Mesendoderm (in vitro differentiated cells): ENCODE results near the gene DCUN1D2.

Experiments
- DNase-seq: peaks from one replicate; pipeline ENCODE4 v3.0.0; 2013
- H2AK5ac ChIP-seq: 2 replicates; pipeline ENCODE4 v1.6.1; 2013; ENCODE audit warnings: low read length, inconsistent platforms
- H2BK120ac ChIP-seq: 2 replicates; pipeline ENCODE4 v1.6.1; 2013; ENCODE audit warnings: low read depth, mild to moderate bottlenecking, low read length, moderate library complexity, mixed read lengths
- H2BK15ac ChIP-seq: replicated peaks from 2 replicates; pipeline ENCODE4 v1.6.1; 2013; ENCODE audit warnings: low read depth, mild to moderate bottlenecking, moderate library complexity
- H2BK5ac ChIP-seq: 2 replicates; pipeline ENCODE4 v1.6.1; 2013; ENCODE audit warnings: low read length, inconsistent platforms
- H3K18ac ChIP-seq: 2 replicates; pipeline ENCODE4 v1.6.1; 2013; ENCODE audit warnings: mild to moderate bottlenecking, low read length, mixed read lengths
- H3K23ac ChIP-seq: one replicate; pipeline ENCODE4 v1.6.1; 2013; ENCODE audit warnings: low read length
- H3K27ac ChIP-seq: 2 replicates; pipeline ENCODE4 v1.5.1; 2013; ENCODE audit warnings: low read depth, mild to moderate bottlenecking, inconsistent platforms, low read length, moderate library complexity
- H3K27me3 ChIP-seq: 2 replicates; pipeline ENCODE4 v1.6.1; 2013; ENCODE audit warnings: low read length, control low read depth, mild to moderate bottlenecking, inconsistent platforms; ENCODE audit not compliant: insufficient read depth, poor library complexity
- H3K36me3 ChIP-seq: 2 replicates; pipeline ENCODE4 v1.6.1; 2013; ENCODE audit warnings: low read length, inconsistent platforms; ENCODE audit not compliant: control insufficient read depth, insufficient read depth
- H3K4ac ChIP-seq: one replicate; pipeline ENCODE4 v1.6.1; 2013; ENCODE audit warnings: low read depth, mild to moderate bottlenecking, low read length, moderate library complexity
- H3K4me1 ChIP-seq: 2 replicates; pipeline ENCODE4 v1.6.1; 2013; ENCODE audit warnings: low read depth, low read length, inconsistent platforms; ENCODE audit not compliant: control insufficient read depth
- H3K4me2 ChIP-seq: 2 replicates; pipeline ENCODE4 v1.6.1; 2013; ENCODE audit warnings: low read length
- H3K4me3 ChIP-seq: 2 replicates; pipeline ENCODE4 v1.5.1; 2013; ENCODE audit warnings: mild to moderate bottlenecking, low read length
- H3K56ac ChIP-seq: one replicate; pipeline ENCODE4 v1.6.1; 2013; ENCODE audit warnings: low read length
- H3K79me1 ChIP-seq: 2 replicates; pipeline ENCODE4 v1.6.1; 2013; ENCODE audit warnings: low read length, inconsistent platforms
- H3K79me2 ChIP-seq: 2 replicates; pipeline ENCODE4 v1.6.1; 2013; ENCODE audit warnings: mild to moderate bottlenecking, low read length; ENCODE audit not compliant: control insufficient read depth, insufficient read depth
- H3K9ac ChIP-seq: 2 replicates; pipeline ENCODE4 v1.6.1; 2013; ENCODE audit warnings: low read length, inconsistent platforms
- H4K5ac ChIP-seq: one replicate; pipeline ENCODE4 v1.6.1; 2013; ENCODE audit warnings: low read length
- H4K8ac ChIP-seq: one replicate; pipeline ENCODE4 v1.6.1; 2013; ENCODE audit warnings: low read depth, mild to moderate bottlenecking, control low read depth, low read length, moderate library complexity
- WGBS: extraction: QIAGEN DNeasy Blood & Tissue Kit; methylation state at CpG from one replicate; pipeline ENCODE4 v1.1.7; 2013; ENCODE audit warnings: low lambda C conversion rate, missing lambda C conversion rate; ENCODE audit not compliant: insufficient coverage; ENCODE audit errors: extremely low coverage; 5-methylcytosine and 5-hydroxymethylcytosine counted together

The DCUN1D2 gene

GRCh38 chr13:113476811-113477210 is 13.7 kb downstream of the DCUN1D2 start:
- Histone ChIP-seq H3K36me3 (peaks cover 10% of the 10 kb centered on the region), H3K79me1 (peaks cover 5% of the 10 kb centered on the region), H3K9ac (no peak overlapping the region), H4K8ac (no peak overlapping the region), H3K23ac (no peak overlapping the region), H2BK15ac (no peak overlapping the region), H3K18ac (no peak overlapping the region), H4K5ac (no peak overlapping the region), H3K27me3 (no peaks in the 10 kb centered on the region), H3K27ac (no peak overlapping the region), H3K4me3 (no peak overlapping the region), H2BK120ac (no peak overlapping the region), H3K4me2 (no peak overlapping the region), H3K56ac (no peak overlapping the region), H2AK5ac (no peak overlapping the region), H3K79me2 (no peaks in the 10 kb centered on the region), H3K4ac (no peak overlapping the region), H3K4me1 (no peaks in the 10 kb centered on the region), H2BK5ac (no peak overlapping the region)
- WGBS: no CpG with 5 or more reads among the region's 7 CpGs
- DNase-seq: no peak

GRCh38 chr13:113475911-113476310 is 14.6 kb downstream of the DCUN1D2 start:
- H3K18ac ChIP-seq: no peak overlapping the region
- no peak overlapping the region for H3K4me3 ChIP-seq
- no peak overlapping the region for H4K5ac ChIP-seq
- H3K56ac ChIP-seq: no peak overlapping the region
- no peak overlapping the region for H4K8ac ChIP-seq
- H3K4ac ChIP-seq: no peak overlapping the region
- H3K79me2 ChIP-seq: no peaks in the 10 kb centered on the region
- H3K36me3 ChIP-seq: peaks cover 10% of the 10 kb centered on the region
- H3K23ac ChIP-seq: no peak overlapping the region
- peaks cover 5% of the 10 kb centered on the region for H3K79me1 ChIP-seq
- no peak overlapping the region for H3K4me2 ChIP-seq
- H2BK15ac ChIP-seq: no peak overlapping the region
- H3K27me3 ChIP-seq: no peaks in the 10 kb centered on the region
- H2BK120ac ChIP-seq: no peak overlapping the region
- no peak overlapping the region for H3K9ac ChIP-seq
- no peak overlapping the region for H2BK5ac ChIP-seq
- no peak overlapping the region for H2AK5ac ChIP-seq
- H3K27ac ChIP-seq: no peak overlapping the region
- H3K4me1 ChIP-seq: no peaks in the 10 kb centered on the region
- DNase-seq: no peak
- WGBS: no CpG with 5 or more reads among the region's 12 CpGs

GRCh38 chr13:113475280-113475679 is 15.2 kb downstream of the DCUN1D2 start:
- Histone ChIP-seq H2BK15ac (no peak overlapping the region), H3K9ac (no peak overlapping the region), H3K4me1 (no peaks in the 10 kb centered on the region), H2AK5ac (no peak overlapping the region), H3K79me1 (peaks cover 5% of the 10 kb centered on the region), H3K79me2 (no peaks in the 10 kb centered on the region), H3K4me3 (no peak overlapping the region), H3K36me3 (peaks cover 10% of the 10 kb centered on the region), H3K4ac (no peak overlapping the region), H4K8ac (no peak overlapping the region), H3K4me2 (no peak overlapping the region), H2BK5ac (no peak overlapping the region), H3K27ac (no peak overlapping the region), H3K27me3 (no peaks in the 10 kb centered on the region), H3K23ac (no peak overlapping the region), H3K18ac (no peak overlapping the region), H3K56ac (no peak overlapping the region), H2BK120ac (no peak overlapping the region), H4K5ac (no peak overlapping the region)
- DNase-seq: no peak
- no CpG with 5 or more reads among the region's 11 CpGs for WGBS

GRCh38 chr13:113474179-113474578 is 16.3 kb downstream of the DCUN1D2 start:
- Histone ChIP-seq H2BK15ac (no peak overlapping the region), H3K79me1 (peaks cover 3% of the 10 kb centered on the region), H2AK5ac (no peak overlapping the region), H3K4me2 (no peak overlapping the region), H4K8ac (no peak overlapping the region), H3K4ac (no peak overlapping the region), H3K4me3 (no peak overlapping the region), H3K79me2 (no peaks in the 10 kb centered on the region), H4K5ac (no peak overlapping the region), H3K27ac (no peak overlapping the region), H3K9ac (no peak overlapping the region), H3K23ac (no peak overlapping the region), H3K18ac (no peak overlapping the region), H3K4me1 (no peaks in the 10 kb centered on the region), H2BK120ac (no peak overlapping the region), H3K36me3 (peaks cover 8% of the 10 kb centered on the region), H3K27me3 (no peaks in the 10 kb centered on the region), H3K56ac (no peak overlapping the region), H2BK5ac (no peak overlapping the region)
- peak; percentile 56 for DNase-seq
- WGBS: no CpG with 5 or more reads among the region's 10 CpGs

- H3K23ac ChIP-seq: no peak overlapping the region
- H3K27me3 ChIP-seq: no peaks in the 10 kb centered on the region
- H3K56ac ChIP-seq: no peak overlapping the region
- H3K36me3 ChIP-seq: peaks cover 8% of the 10 kb centered on the region
- no peak overlapping the region for H2BK5ac ChIP-seq
- no peak overlapping the region for H4K5ac ChIP-seq
- H2AK5ac ChIP-seq: no peak overlapping the region
- H3K4me1 ChIP-seq: no peaks in the 10 kb centered on the region
- WGBS: no CpG with 5 or more reads among the region's 28 CpGs
- H2BK15ac ChIP-seq: no peak overlapping the region
- peaks cover 7% of the 10 kb centered on the region for H3K79me1 ChIP-seq
- no peak overlapping the region for H3K4me3 ChIP-seq
- no peak overlapping the region for H3K18ac ChIP-seq
- H3K79me2 ChIP-seq: peaks cover 2% of the 10 kb centered on the region
- H3K27ac ChIP-seq: no peak overlapping the region
- no peak overlapping the region for H3K9ac ChIP-seq
- H2BK120ac ChIP-seq: no peak overlapping the region
- H3K4me2 ChIP-seq: no peak overlapping the region
- H4K8ac ChIP-seq: no peak overlapping the region
- no peak overlapping the region for H3K4ac ChIP-seq
- DNase-seq: no peak
Measured at GRCh38 chr13:113472355-113473025, 18.0 kb downstream of the DCUN1D2 start.

- no CpG with 5 or more reads among the region's 11 CpGs for WGBS
- no peak overlapping the region for H3K56ac ChIP-seq
- H3K23ac ChIP-seq: no peak overlapping the region
- H3K18ac ChIP-seq: no peak overlapping the region
- H3K4me2 ChIP-seq: no peak overlapping the region
- H3K79me1 ChIP-seq: peaks cover 7% of the 10 kb centered on the region
- no peak overlapping the region for H4K5ac ChIP-seq
- H2BK120ac ChIP-seq: no peak overlapping the region
- peaks cover 8% of the 10 kb centered on the region for H3K36me3 ChIP-seq
- H3K4me3 ChIP-seq: no peak overlapping the region
- peaks cover 2% of the 10 kb centered on the region for H3K79me2 ChIP-seq
- no peak overlapping the region for H2BK5ac ChIP-seq
- H4K8ac ChIP-seq: no peak overlapping the region
- no peaks in the 10 kb centered on the region for H3K27me3 ChIP-seq
- H3K4ac ChIP-seq: no peak overlapping the region
- H2BK15ac ChIP-seq: no peak overlapping the region
- DNase-seq: no peak
- no peak overlapping the region for H3K9ac ChIP-seq
- H3K27ac ChIP-seq: no peak overlapping the region
- no peak overlapping the region for H2AK5ac ChIP-seq
- H3K4me1 ChIP-seq: no peaks in the 10 kb centered on the region
Measured at GRCh38 chr13:113471844-113472243, 18.7 kb downstream of the DCUN1D2 start.
